Neural cell (in vitro differentiated cells): ENCODE results near the gene TUBB2A.
"Not testable (repeated sequence)": the region's sequence is repeated elsewhere in the genome, so short reads cannot be mapped to it uniquely, and the experiment has no call there.

Source experiments
- EP300 ChIP-seq: fragments of 450-650 bp; conservative IDR thresholded peaks from 2 replicates; pipeline ENCODE4 v1.6.1; 2014; ENCODE audit warnings: antibody characterized with exemption, mild to moderate bottlenecking, moderate library complexity; ENCODE audit not compliant: poor library complexity, severe bottlenecking
- EZH2 ChIP-seq: fragments of 200-600, 300-800 bp; shearing (Covaris generic), sonication (generic); IDR thresholded peaks from 2 replicates; pipeline ENCODE4 v1.6.1; 2014; ENCODE audit warnings: antibody characterized with exemption, low read length, borderline replicate concordance, mild to moderate bottlenecking; ENCODE audit not compliant: insufficient read depth, poor library complexity, severe bottlenecking
- POLR2AphosphoS5 ChIP-seq: IDR thresholded peaks from 2 replicates; pipeline ENCODE4 v1.6.1; 2012
- RAD21 ChIP-seq: fragments of 450-650 bp; conservative IDR thresholded peaks from 2 replicates; pipeline ENCODE4 v1.6.1; 2014; ENCODE audit warnings: antibody characterized with exemption, mild to moderate bottlenecking, moderate library complexity
- TF ChIP-seq, protein P1 (sequence below): fragments of 450-650 bp; IDR thresholded peaks from 2 replicates; pipeline ENCODE4 v1.5.1; 2014; ENCODE audit warnings: antibody characterized with exemption, mild to moderate bottlenecking, moderate library complexity; ENCODE audit not compliant: poor library complexity, severe bottlenecking

DNA sequence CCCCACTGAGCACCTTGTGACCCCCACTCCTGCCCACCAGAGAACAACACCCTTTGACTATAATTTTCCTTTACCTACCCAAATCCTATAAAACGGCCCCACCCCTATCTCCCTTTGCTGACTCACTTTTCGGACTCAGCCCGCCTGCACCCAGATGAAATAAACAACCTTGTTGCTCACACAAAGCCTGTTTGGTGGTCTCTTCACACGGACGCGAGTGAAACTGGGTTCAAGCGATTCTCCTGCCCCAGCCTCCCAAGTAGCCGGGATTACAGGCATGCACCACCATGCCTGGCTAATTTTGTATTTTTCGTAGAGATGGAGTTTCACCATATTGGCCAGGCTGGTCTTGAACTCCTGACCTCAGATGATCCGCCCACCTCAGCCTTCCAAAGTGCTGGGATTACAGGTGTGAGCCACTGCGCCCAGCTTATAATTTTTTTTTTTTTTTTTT lies 16.3 kb upstream of the TUBB2A start:
- TF ChIP-seq, protein P1, sequence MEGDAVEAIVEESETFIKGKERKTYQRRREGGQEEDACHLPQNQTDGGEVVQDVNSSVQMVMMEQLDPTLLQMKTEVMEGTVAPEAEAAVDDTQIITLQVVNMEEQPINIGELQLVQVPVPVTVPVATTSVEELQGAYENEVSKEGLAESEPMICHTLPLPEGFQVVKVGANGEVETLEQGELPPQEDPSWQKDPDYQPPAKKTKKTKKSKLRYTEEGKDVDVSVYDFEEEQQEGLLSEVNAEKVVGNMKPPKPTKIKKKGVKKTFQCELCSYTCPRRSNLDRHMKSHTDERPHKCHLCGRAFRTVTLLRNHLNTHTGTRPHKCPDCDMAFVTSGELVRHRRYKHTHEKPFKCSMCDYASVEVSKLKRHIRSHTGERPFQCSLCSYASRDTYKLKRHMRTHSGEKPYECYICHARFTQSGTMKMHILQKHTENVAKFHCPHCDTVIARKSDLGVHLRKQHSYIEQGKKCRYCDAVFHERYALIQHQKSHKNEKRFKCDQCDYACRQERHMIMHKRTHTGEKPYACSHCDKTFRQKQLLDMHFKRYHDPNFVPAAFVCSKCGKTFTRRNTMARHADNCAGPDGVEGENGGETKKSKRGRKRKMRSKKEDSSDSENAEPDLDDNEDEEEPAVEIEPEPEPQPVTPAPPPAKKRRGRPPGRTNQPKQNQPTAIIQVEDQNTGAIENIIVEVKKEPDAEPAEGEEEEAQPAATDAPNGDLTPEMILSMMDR, result not testable (repeated sequence)
- not testable (repeated sequence) for TF ChIP-seq POLR2AphosphoS5, EZH2, RAD21, EP300
